NCI-H2107 treated with DMSO at 0.1 percent for 48 hours (cell line): ENCODE measurements around the gene ATP5F1D.
"Not testable (repeated sequence)": the region's sequence is repeated elsewhere in the genome, so short reads cannot be mapped to it uniquely, and the experiment has no call there.

Experiments
- DNase-seq: peaks from one replicate; lab custom pipeline; 2025; ENCODE audit not compliant: unreplicated experiment; lab: John Stamatoyannopoulos, UW

ATP5F1D gene

GRCh38 chr19:1241417-1242095, at the start of gene ATP5F1D:
ATP5F1D (plus strand) TSS chr19:1241751; CDS start chr19:1241851, 100 bp downstream.
- DNase-seq, result peak; percentile 81

GRCh38 chr19:1199531-1199930, 42.0 kb upstream of the ATP5F1D start:
- DNase-seq, result no peak

- not testable (repeated sequence) for DNase-seq
These were observed 40.9 kb upstream of the ATP5F1D start for GRCh38 chr19:1200614-1201013.

GRCh38 chr19:1205114-1206099, 36.1 kb upstream of the ATP5F1D start, which contains the start of gene STK11:
STK11 (plus strand) TSS chr19:1205778; CDS start chr19:1206914, 1,136 bp downstream.
- peak; percentile 78 for DNase-seq

GRCh38 chr19:1206150-1206863, 35.2 kb upstream of the ATP5F1D start:
- DNase-seq, result no peak

GRCh38 chr19:1206864-1207450, 34.6 kb upstream of the ATP5F1D start:
- no peak for DNase-seq

DNA sequence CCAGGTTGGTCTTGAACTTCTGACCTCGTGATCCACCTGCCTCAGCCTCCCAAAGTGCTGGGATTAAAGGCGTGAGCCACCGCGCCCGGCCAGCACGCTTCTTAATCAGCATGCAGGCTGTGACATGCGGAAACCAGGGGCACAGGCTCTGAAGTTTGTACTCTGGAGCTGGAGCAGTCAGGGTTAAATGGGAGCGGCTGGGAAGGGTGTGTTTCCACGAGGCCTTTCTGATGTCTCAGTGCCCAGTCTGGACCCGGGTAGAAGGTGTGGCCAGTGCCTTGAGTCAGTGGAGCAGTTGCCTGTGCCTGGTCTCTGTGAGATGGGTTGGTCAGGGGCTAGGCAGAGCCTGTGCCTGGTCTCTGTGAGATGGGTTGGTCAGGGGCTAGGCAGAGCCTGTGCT, 32.7 kb upstream of the ATP5F1D start:
- DNase-seq, result not testable (repeated sequence)

- no peak for DNase-seq
These were observed 31.4 kb upstream of the ATP5F1D start for GRCh38 chr19:1210227-1210538.

- no peak for DNase-seq
These were observed 29.9 kb upstream of the ATP5F1D start for GRCh38 chr19:1211494-1212234.

GRCh38 chr19:1213391-1214286, 27.9 kb upstream of the ATP5F1D start:
- DNase-seq, result no peak

GRCh38 chr19:1214299-1214861, 27.2 kb upstream of the ATP5F1D start:
- no peak for DNase-seq

GRCh38 chr19:1214862-1215731, 26.5 kb upstream of the ATP5F1D start:
- no peak for DNase-seq

DNA sequence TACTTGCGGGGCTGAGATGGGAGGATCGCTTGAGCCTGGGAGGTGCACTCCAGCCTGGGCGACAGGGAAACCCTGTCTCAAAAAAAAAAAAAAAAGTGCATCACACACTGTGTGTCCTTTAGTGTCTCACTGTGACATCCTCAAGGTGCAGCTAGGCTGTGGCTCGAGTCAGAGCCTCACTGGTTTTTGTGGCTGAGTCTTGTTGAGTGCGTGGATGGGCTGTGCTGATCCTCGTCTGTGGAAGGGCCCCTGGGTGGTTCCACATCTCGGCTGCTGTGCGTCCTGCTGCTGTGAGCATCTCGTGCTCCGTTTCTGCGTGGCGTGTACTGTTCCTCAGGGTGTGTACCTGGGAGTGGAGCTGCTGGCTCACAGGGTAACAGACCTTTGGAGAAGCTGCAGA, 24.8 kb upstream of the ATP5F1D start:
- DNase-seq, result no peak

- no peak for DNase-seq
These were observed 24.2 kb upstream of the ATP5F1D start for GRCh38 chr19:1217366-1217765.

DNA sequence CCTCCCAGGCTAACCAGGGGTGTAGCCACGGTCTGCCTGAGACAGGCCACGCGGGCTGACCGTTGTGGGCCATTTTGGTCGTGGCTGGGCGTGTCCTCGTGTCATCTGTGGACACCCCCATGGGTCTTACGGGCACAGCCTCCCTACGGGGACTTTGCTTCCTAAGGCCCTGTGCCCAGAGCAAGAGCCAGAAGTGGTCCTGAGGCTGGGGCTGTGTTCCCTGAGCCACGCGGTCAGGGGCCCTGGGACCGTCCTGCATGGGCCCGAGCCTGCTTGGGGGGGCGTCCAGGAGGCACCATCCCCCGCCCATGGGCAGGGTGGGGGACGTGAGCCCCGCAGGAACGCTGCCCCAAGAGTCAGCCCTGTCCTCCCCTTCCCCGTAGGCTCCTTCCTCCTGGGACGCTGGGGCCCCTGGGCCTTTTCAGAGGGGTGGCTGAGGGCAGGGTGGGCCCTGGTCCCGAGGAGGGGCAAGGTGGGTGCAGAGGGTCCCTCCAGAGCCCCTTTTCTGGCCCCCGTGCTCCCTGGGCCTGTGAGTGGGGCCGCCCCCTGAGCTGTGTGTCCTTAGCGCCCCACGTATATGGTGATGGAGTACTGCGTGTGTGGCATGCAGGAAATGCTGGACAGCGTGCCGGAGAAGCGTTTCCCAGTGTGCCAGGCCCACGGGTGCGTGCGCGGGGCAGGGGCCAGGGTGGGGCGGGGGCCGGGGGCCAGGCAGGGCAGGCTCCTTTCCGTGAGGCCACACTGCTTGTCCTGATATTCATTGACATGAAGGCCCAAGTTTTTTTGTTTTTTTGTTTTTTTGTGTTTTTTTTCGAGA, 22.6 kb upstream of the ATP5F1D start:
- DNase-seq, result no peak

DNA sequence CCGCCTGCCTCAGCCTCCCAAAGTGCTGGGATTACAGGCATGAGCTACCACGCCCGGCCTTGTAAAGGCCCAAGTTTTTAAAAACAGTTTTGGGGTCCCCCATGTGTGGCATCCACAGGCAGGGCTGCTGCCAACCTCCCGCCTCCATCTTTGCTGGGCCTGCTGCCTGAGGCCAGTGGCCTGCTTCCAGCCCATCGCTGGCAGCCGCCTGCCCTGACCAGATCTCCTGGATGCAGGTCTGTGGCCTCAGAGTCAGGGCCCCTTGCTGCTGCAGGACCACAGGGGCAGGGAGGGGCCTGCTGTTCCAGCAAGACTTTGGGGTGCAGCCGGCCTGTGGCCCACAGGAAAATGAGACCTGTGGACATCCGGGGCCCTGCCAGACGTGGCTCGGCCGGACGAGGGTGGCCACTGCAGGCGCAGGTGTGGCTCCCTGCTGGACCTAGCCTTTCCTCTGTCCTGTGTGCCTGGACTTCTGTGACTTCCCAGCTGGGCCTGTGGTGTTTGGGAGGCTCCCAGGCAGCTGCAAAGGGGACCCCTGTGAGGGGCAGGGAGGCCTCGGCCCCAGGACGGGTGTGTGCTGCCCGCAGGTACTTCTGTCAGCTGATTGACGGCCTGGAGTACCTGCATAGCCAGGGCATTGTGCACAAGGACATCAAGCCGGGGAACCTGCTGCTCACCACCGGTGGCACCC, 21.6 kb upstream of the ATP5F1D start:
- no peak for DNase-seq

- DNase-seq, result no peak
These were observed 21.0 kb upstream of the ATP5F1D start for GRCh38 chr19:1220477-1220930.
